SK-N-SH (cell line): ENCODE data around the gene NSD1. TPM values are rescaled to one million over a fixed set of nuclear protein-coding genes. Genes with fewer than 3 reads are reported as not detected.
"Not testable (repeated sequence)": the region's sequence is repeated elsewhere in the genome, so short reads cannot be mapped to it uniquely, and the experiment has no call there.

Experiments
- CTCF ChIA-PET: fragments of 300-600, 350-600 bp; formaldehyde crosslinking; extraction: SDS; loops from one replicate; lab custom pipeline; 2021; lab: Yijun Ruan, JAX
- POLR2A ChIA-PET: fragments of 350-600 bp; sonication (Branson Sonifier 250); formaldehyde crosslinking; extraction: SDS; loops from one replicate; lab custom pipeline; 2020; ENCODE audit warnings: antibody characterized with exemption, inconsistent platforms; lab: Yijun Ruan, JAX
- DNase-seq: peaks from one replicate; pipeline ENCODE4 v3.0.0; 2012
- H2AFZ ChIP-seq: fragments of 200-600 bp; sonication (generic); 2 replicates; pipeline ENCODE4 v1.8.1; 2016; ENCODE audit warnings: antibody characterized with exemption, mild to moderate bottlenecking, low read depth
- H3F3A ChIP-seq: fragments of 200-600 bp; sonication (generic); replicated peaks from 2 replicates; pipeline ENCODE3; 2016; ENCODE audit warnings: antibody characterized with exemption, mild to moderate bottlenecking; ENCODE audit not compliant: insufficient read depth
- H3K27ac ChIP-seq, 2 experiments: fragments of 200-500 bp in 1 of 2; fragments of 200-600 bp in 1 of 2; sonication (Bioruptor generic) in 1 of 2; sonication (generic), shearing (Covaris generic) in 1 of 2; 2 replicates each; pipeline versions ENCODE4 v1.5.1 to v1.6.1; 2014 to 2016; ENCODE audit warnings: low read depth in 2 of 2, inconsistent platforms in 1 of 2, low read length in 1 of 2, mild to moderate bottlenecking in 1 of 2, mixed read lengths in 1 of 2
- H3K27me3 ChIP-seq: fragments of 200-600 bp; sonication (generic), shearing (Covaris generic); 2 replicates; pipeline ENCODE4 v1.6.1; 2016; ENCODE audit warnings: mixed run types; ENCODE audit not compliant: insufficient read depth
- H3K36me3 ChIP-seq, 2 experiments: fragments of 200-500 bp in 1 of 2; fragments of 200-600 bp in 1 of 2; sonication (Bioruptor generic) in 1 of 2; sonication (generic) in 1 of 2; replicated peaks in 1 of 2; 2 replicates each; pipeline versions ENCODE3 to v1.5.1; 2014 to 2016; ENCODE audit warnings: low read length in 1 of 2, mild to moderate bottlenecking in 1 of 2; ENCODE audit not compliant: insufficient read depth in 2 of 2, control insufficient read depth in 1 of 2
- H3K4me1 ChIP-seq, 2 experiments: fragments of 200-500 bp in 1 of 2; fragments of 200-600 bp in 1 of 2; sonication (Bioruptor generic) in 1 of 2; sonication (generic), shearing (Covaris generic) in 1 of 2; 2 replicates each; pipeline versions ENCODE4 v1.5.1 to v1.6.1; 2014 to 2016; ENCODE audit warnings: low read depth in 1 of 2, low read length in 1 of 2, mixed run types in 1 of 2; ENCODE audit not compliant: insufficient read depth in 2 of 2, control insufficient read depth in 1 of 2
- H3K4me2 ChIP-seq: fragments of 200-600 bp; sonication (generic), shearing (Covaris generic); 2 replicates; pipeline ENCODE4 v1.6.1; 2017; ENCODE audit warnings: mixed run types
- H3K4me3 ChIP-seq, 2 experiments: fragments of 200-500 bp in 1 of 2; fragments of 200-600 bp in 1 of 2; sonication (Bioruptor generic) in 1 of 2; sonication (generic), shearing (Covaris generic) in 1 of 2; 2 replicates each; pipeline versions ENCODE4 v1.5.1 to v1.8.1; 2014 to 2016; ENCODE audit warnings: low read depth in 2 of 2, inconsistent platforms in 1 of 2, low read length in 1 of 2, mild to moderate bottlenecking in 1 of 2, mixed read lengths in 1 of 2, moderate library complexity in 1 of 2
- H3K79me2 ChIP-seq: fragments of 200-600 bp; sonication (generic); 2 replicates; pipeline ENCODE4 v1.8.1; 2017; ENCODE audit warnings: mild to moderate bottlenecking; ENCODE audit not compliant: insufficient read depth
- H3K9ac ChIP-seq: fragments of 200-600 bp; sonication (generic); 2 replicates; pipeline ENCODE4 v1.6.1; 2017; ENCODE audit warnings: mixed run types
- H3K9me2 ChIP-seq: fragments of 200-600 bp; sonication (generic); 2 replicates; pipeline ENCODE4 v1.6.1; 2017; ENCODE audit warnings: mixed run types
- H3K9me3 ChIP-seq: fragments of 200-600 bp; sonication (generic); 2 replicates; pipeline ENCODE4 v1.6.1; 2017; ENCODE audit warnings: mixed run types, mild to moderate bottlenecking, moderate library complexity
- H4K20me1 ChIP-seq: fragments of 200-600 bp; sonication (generic); 2 replicates; pipeline ENCODE4 v1.6.1; 2017; ENCODE audit warnings: mild to moderate bottlenecking, mixed run types; ENCODE audit not compliant: insufficient read depth
- GATA2 ChIP-seq: sonication (generic); formaldehyde crosslinking; IDR thresholded peaks from 2 replicates; pipeline ENCODE4 v1.5.0; 2020; ENCODE audit warnings: mild to moderate bottlenecking, missing genetic modification reagents
- MXI1 ChIP-seq: IDR thresholded peaks from 2 replicates; pipeline ENCODE4 v1.6.1; 2012; ENCODE audit warnings: mild to moderate bottlenecking, low read depth, low read length, improper control_type of control experiment
- PBX3 ChIP-seq: IDR thresholded peaks from 2 replicates; pipeline ENCODE4; 2012
- POLR2AphosphoS5 ChIP-seq: IDR thresholded peaks from 2 replicates; pipeline ENCODE4 v1.6.1; 2012; ENCODE audit warnings: low read depth, low read length
- SIN3A ChIP-seq: IDR thresholded peaks from 2 replicates; pipeline ENCODE4 v1.6.1; 2012; ENCODE audit warnings: low read depth, mild to moderate bottlenecking, low read length, moderate library complexity, borderline replicate concordance
- WGBS: methylation state at CpG from one replicate; pipeline ENCODE4 v1.1.6; 2017; ENCODE audit warnings: low lambda C conversion rate; 5-methylcytosine and 5-hydroxymethylcytosine counted together
- polyA plus RNA-seq, 3 experiments: library from polyadenylated mRNA; depleted of rRNA; stranded (reverse); fragments of >200 nt; gene quantifications; 2 replicates each; pipeline ENCODE4 v1.2.3, GENCODE V29; 2012

NSD1 gene
- polyA plus RNA-seq, 1 of the 3 experiments (the other 2 are of a cell fraction): 6.7 TPM

DNA sequence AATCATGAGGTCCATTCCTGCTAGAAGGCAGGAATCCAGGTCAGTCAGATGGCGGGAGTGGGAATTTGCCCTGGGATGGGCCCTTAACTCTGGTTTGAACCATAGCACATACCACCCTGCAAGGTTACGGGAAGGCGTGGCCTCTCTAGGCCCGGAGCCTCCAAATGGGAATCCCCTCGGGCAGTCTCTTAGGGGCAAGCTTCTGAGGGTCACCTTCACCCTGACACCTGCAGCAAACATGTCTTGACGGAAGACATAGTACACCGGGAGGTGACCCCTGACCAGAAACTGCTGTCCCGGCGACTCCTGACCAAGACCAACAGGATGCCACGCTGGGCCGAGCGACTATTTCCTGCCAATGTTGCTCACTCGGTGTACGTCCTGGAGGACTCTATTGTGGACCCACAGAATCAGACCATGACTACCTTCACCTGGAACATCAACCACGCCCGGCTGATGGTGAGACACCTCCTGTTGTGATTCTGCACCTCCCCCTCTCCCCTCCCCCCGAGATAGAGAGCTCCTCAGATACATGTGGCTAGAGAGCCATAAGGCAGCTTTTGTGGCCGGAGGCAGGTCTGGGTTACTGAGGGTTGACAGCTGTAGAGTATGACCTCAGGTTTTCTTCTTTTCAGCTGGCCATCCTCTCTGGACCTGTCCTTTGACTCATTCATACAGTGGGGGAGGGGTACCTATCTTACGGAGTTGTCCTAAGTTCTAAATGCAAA, 171.0 kb downstream of the NSD1 start:
- Histone ChIP-seq H3F3A (peaks cover 23% of the 10 kb centered on the region), H3K9ac (peak overlapping the region; percentile 90), H3K36me3 (peaks cover 30 to 44% of the 10 kb centered on the region in 2 experiments), H2AFZ (no peak overlapping the region), H4K20me1 (peaks cover 26% of the 10 kb centered on the region), H3K4me2 (peak overlapping the region; percentile 98), H3K4me1 (peaks cover 0 to 28% of the 10 kb centered on the region in 2 experiments; a peak in 1 of 4 replicates), H3K4me3 (peak overlapping the region; percentile 93 to 98), H3K27ac (peak overlapping the region; percentile 60 to 76; a peak in 3 of 4 replicates), H3K9me3 (no peaks in the 10 kb centered on the region), H3K27me3 (no peaks in the 10 kb centered on the region), H3K79me2 (peaks cover 76% of the 10 kb centered on the region), H3K9me2 (no peaks in the 10 kb centered on the region)
- ChIA-PET CTCF (interaction anchor here (1.0 to 6.5 kb wide), 3 partner anchors 14 to 644 kb away, joined by 3 to 48 read pairs (median 6); no protein-coding TSS in a partner anchor), POLR2A (no interaction called here)
- peak; percentile 48 for DNase-seq
- WGBS: 13% methylated on average over 10 of the region's 19 CpGs
- TF ChIP-seq MXI1 (peak; percentile 37; the same call in 1 of the 2 replicates), POLR2AphosphoS5 (0 out of 2 replicates have a peak, but pooled peaks have one; percentile 14), SIN3A (peak; percentile 73; the same call in 1 of the 2 replicates), PBX3 (no peak)

GRCh38 chr5:177306103-177306640, 172.6 kb downstream of the NSD1 start:
- H2AFZ ChIP-seq, H3K27me3 ChIP-seq, H3K9ac ChIP-seq, H3K9me3 ChIP-seq, H3K4me3 ChIP-seq, H3K9me2 ChIP-seq, H3K27ac ChIP-seq, POLR2A ChIA-PET, DNase-seq: not testable (repeated sequence)
- WGBS: 95% methylated on average over 11 of the region's 11 CpGs
- Histone ChIP-seq H4K20me1 (peaks cover 36% of the 10 kb centered on the region), H3F3A (peaks cover 17% of the 10 kb centered on the region), H3K4me1 (peaks cover 4 to 40% of the 10 kb centered on the region in 2 experiments; a peak in 1 of 4 replicates), H3K4me2 (0 out of 2 replicates have a peak overlapping the region, but pooled peaks have one; percentile 98), H3K36me3 (peaks cover 29 to 33% of the 10 kb centered on the region in 2 experiments), H3K79me2 (peaks cover 92% of the 10 kb centered on the region)
- CTCF ChIA-PET: interaction anchor here (0.8 to 2.3 kb wide), 2 partner anchors 97 to 645 kb away, joined by 3 to 6 read pairs; no protein-coding TSS in a partner anchor

GRCh38 chr5:177306674-177307543, 173.3 kb downstream of the NSD1 start:
- Histone ChIP-seq H3K4me3 (no peak overlapping the region), H3K4me2 (no peak overlapping the region), H3K9ac (no peak overlapping the region), H3K27ac (no peak overlapping the region), H4K20me1 (peaks cover 36% of the 10 kb centered on the region), H3K36me3 (peaks cover 22 to 25% of the 10 kb centered on the region in 2 experiments), H3K4me1 (peaks cover 4 to 39% of the 10 kb centered on the region in 2 experiments; a peak in 1 of 4 replicates), H3K9me3 (no peaks in the 10 kb centered on the region), H3K27me3 (no peaks in the 10 kb centered on the region), H3K79me2 (peaks cover 96% of the 10 kb centered on the region), H3F3A (peaks cover 22% of the 10 kb centered on the region), H2AFZ (no peak overlapping the region), H3K9me2 (no peaks in the 10 kb centered on the region)
- CTCF ChIA-PET: interaction anchor here (0.8 to 4.3 kb wide), 6 partner anchors 10 to 646 kb away, joined by 3 to 39 read pairs (median 4); no protein-coding TSS in a partner anchor
- TF ChIP-seq POLR2AphosphoS5 (0 out of 2 replicates have a peak, but pooled peaks have one; percentile 29), GATA2 (CRISPR knock-in tag) (no peak)
- 82% methylated on average over 12 of the region's 15 CpGs for WGBS
- DNase-seq: no peak
- POLR2A ChIA-PET: no interaction called here
